PC-9 (cell line): ENCODE data around the gene KIF9. TPM values are rescaled to one million over a fixed set of nuclear protein-coding genes. Genes with fewer than 3 reads are reported as not detected.
A peak's percentile ranks its signal among the peaks of the same experiment; 100 is the strongest.

ENCODE experiments used
- Bru-seq: library from RNA; stranded (reverse); fragments of 400-500 nt; gene quantifications from one replicate; lab custom pipeline; 2021; lab: Mats Ljungman, UMichigan
- BruChase-seq, 2 experiments: library from RNA; stranded (reverse); fragments of 400-500 nt; gene quantifications; one replicate each; lab custom pipeline; 2021; lab: Mats Ljungman, UMichigan
- BruUV-seq: library from RNA; stranded (reverse); fragments of 400-500 nt; replicated peaks from 2 replicates; lab custom pipeline; 2021; lab: Mats Ljungman, UMichigan
- CTCF ChIA-PET: fragments of 300-600 bp; sonication (Branson Sonifier 250); formaldehyde crosslinking; loops from one replicate; lab custom pipeline; 2022; ENCODE audit warnings: antibody characterized with exemption; lab: Charles Lee
- POLR2A ChIA-PET: fragments of 300-600 bp; sonication (Branson Sonifier 250); formaldehyde crosslinking; loops from one replicate; lab custom pipeline; 2022; ENCODE audit warnings: antibody characterized with exemption; ENCODE audit not compliant: unreplicated experiment; lab: Charles Lee
- DNase-seq, 2 experiments: peaks; one replicate each; pipeline versions ENCODE4 v3.0.0 to v3.0.0-alpha.2; 2015 to 2022; ENCODE audit warnings: mixed read lengths in 1 of 2
- H2AFZ ChIP-seq: fragments of 200-600 bp; sonication (generic); 2 replicates; pipeline ENCODE4 v1.8.1; 2017; ENCODE audit warnings: antibody characterized with exemption
- H3F3A ChIP-seq: fragments of 200-600 bp; sonication (generic); 2 replicates; pipeline ENCODE4 v1.8.1; 2017; ENCODE audit warnings: antibody characterized with exemption, mild to moderate bottlenecking, low read depth; ENCODE audit not compliant: insufficient read depth
- H3K27ac ChIP-seq: fragments of 200-600 bp; sonication (generic); 2 replicates; pipeline ENCODE4 v1.6.1; 2016; ENCODE audit warnings: mixed run types
- H3K27me3 ChIP-seq: fragments of 200-600 bp; sonication (generic); 2 replicates; pipeline ENCODE4 v1.6.1; 2016; ENCODE audit warnings: low read depth, mixed run types; ENCODE audit not compliant: insufficient read depth
- H3K36me3 ChIP-seq: fragments of 200-600 bp; sonication (generic); 2 replicates; pipeline ENCODE4 v1.6.1; 2016; ENCODE audit warnings: low read depth, mixed run types
- H3K4me1 ChIP-seq: fragments of 200-600 bp; sonication (generic); replicated peaks from 2 replicates; pipeline ENCODE4 v1.6.1; 2016; ENCODE audit warnings: mixed run types; ENCODE audit not compliant: insufficient read depth
- H3K4me2 ChIP-seq: fragments of 200-600 bp; sonication (generic); 2 replicates; pipeline ENCODE4 v1.6.1; 2017; ENCODE audit warnings: mixed run types
- H3K4me3 ChIP-seq: fragments of 200-600 bp; sonication (generic); 2 replicates; pipeline ENCODE4 v1.6.1; 2016; ENCODE audit warnings: mixed run types
- H3K79me2 ChIP-seq: fragments of 200-600 bp; sonication (generic); 2 replicates; pipeline ENCODE4 v1.6.1; 2017; ENCODE audit warnings: low read depth, mixed run types
- H3K9me2 ChIP-seq: fragments of 200-600 bp; sonication (generic); 2 replicates; pipeline ENCODE4 v1.8.1; 2017; ENCODE audit warnings: mild to moderate bottlenecking; ENCODE audit not compliant: insufficient read depth
- H3K9me3 ChIP-seq: fragments of 200-600 bp; sonication (generic); 2 replicates; pipeline ENCODE4 v1.8.1; 2016; ENCODE audit warnings: low read depth; ENCODE audit not compliant: insufficient read depth
- H4K20me1 ChIP-seq: fragments of 200-600 bp; sonication (generic); 2 replicates; pipeline ENCODE4 v1.8.1; 2017; ENCODE audit not compliant: insufficient read depth
- CTCF ChIP-seq: fragments of 200-600 bp; sonication (generic); conservative IDR thresholded peaks from 2 replicates; pipeline ENCODE4 v1.6.1; 2017; ENCODE audit warnings: mixed run types, antibody characterized with exemption, mild to moderate bottlenecking, moderate library complexity
- EZH2 ChIP-seq: fragments of 200-600 bp; sonication (generic); IDR thresholded peaks from 2 replicates; pipeline ENCODE4 v1.8.0; 2017; ENCODE audit warnings: antibody characterized with exemption, low read depth
- intact Hi-C: fragments of 100-400 bp; cut with micrococcal nuclease; formaldehyde crosslinking; loops from one replicate; pipeline ENCODE4 v1.10.0; 2022; ENCODE audit not compliant: unreplicated experiment
- long read RNA-seq: library from polyadenylated mRNA; stranded (forward); transcript quantifications from one replicate; pipeline ENCODE4 v2.0.0, GENCODE V29; 2022
- total RNA-seq: library from RNA; stranded (reverse); gene quantifications from 2 replicates; pipeline ENCODE4 v1.2.3, GENCODE V29; 2021

Gene KIF9
- total RNA-seq (18.4 and 21.4 TPM in 2 replicates), Bru-seq, nascent RNA (percentile 55 among the genes with signal in this experiment), BruChase-seq, experiment 1, labeled RNA remaining after a 2-hour chase (percentile 45 among the genes with signal in this experiment), BruChase-seq, experiment 2, labeled RNA remaining after a 6-hour chase (percentile 54 among the genes with signal in this experiment)
- long read RNA-seq, transcript KIF9-205 (3 exons, 633 nt): major isoform, 34 of 64 reads
- long read RNA-seq, partial matches to known transcripts: 6 of 64 reads
- long read RNA-seq, other reads (novel, unspliced or antisense): 22 of 64 reads

- Histone ChIP-seq H2AFZ (peak within 1 kb of the TSS; percentile 91), H4K20me1 (no peaks in the 10 kb centered on the region), H3K4me3 (peak within 1 kb of the TSS; percentile 86), H3K27ac (peak within 1 kb of the TSS; percentile 87), H3K36me3 (no peaks in the 10 kb centered on the region), H3K4me1 (peaks cover 7% of the 10 kb centered on the region), H3K4me2 (peak within 1 kb of the TSS; percentile 93), H3K9me2 (no peaks in the 10 kb centered on the region), H3K79me2 (peaks cover 61% of the 10 kb centered on the region), H3K9me3 (no peaks in the 10 kb centered on the region), H3K27me3 (no peaks in the 10 kb centered on the region), H3F3A (peaks cover 20% of the 10 kb centered on the region; the same call in 1 of the 2 replicates)
- TF ChIP-seq CTCF: no peak
- TF ChIP-seq EZH2: no peak
- ChIA-PET POLR2A (interaction anchor here (0.6 kb wide), 1 partner anchor 41 kb away, joined by 3 read pairs; no protein-coding TSS in a partner anchor), CTCF (interaction anchor here (1.3 kb wide), 1 partner anchor 129 kb away, joined by 4 read pairs; no protein-coding TSS in a partner anchor)
- BruUV-seq: no TSS peak
- intact Hi-C loops: loop anchor here (5.0 kb wide), 1 partner anchor 40 kb away; no protein-coding TSS in a partner anchor
- peak; percentile 83 to 90 for DNase-seq
Observed at GRCh38 chr3:47282424-47283192, at the start of gene KIF9, which contains the start of gene KLHL18. TSS of gene KIF9 (minus strand) at chr3:47282799. CDS start at chr3:47277374, 5,425 bp downstream. TSS of gene KLHL18 (plus strand) at chr3:47282944. CDS start at chr3:47282966, 22 bp downstream.

GRCh38 chr3:47324278-47324865, 41.8 kb upstream of the KIF9 start:
- no peaks in the 10 kb centered on the region for H3K36me3 ChIP-seq
- ChIA-PET POLR2A (interaction anchor here (0.7 to 0.9 kb wide), 2 partner anchors 41 to 286 kb away, joined by 3 read pairs; partner anchors contain the start of gene KLHL18), CTCF (interaction anchor here (0.6 to 1.9 kb wide), 6 partner anchors 21 to 835 kb away, joined by 3 to 9 read pairs (median 4); no protein-coding TSS in a partner anchor)
- H3K79me2 ChIP-seq: no peaks in the 10 kb centered on the region
- no peak overlapping the region for H3K4me3 ChIP-seq
- no peak overlapping the region for H3K4me2 ChIP-seq
- no peaks in the 10 kb centered on the region for H3K9me3 ChIP-seq
- TF ChIP-seq CTCF: peak; percentile 76
- no peak for TF ChIP-seq EZH2
- peaks cover 9% of the 10 kb centered on the region; the same call in 1 of the 2 replicates for H3F3A ChIP-seq
- no TSS peak for BruUV-seq
- H3K27me3 ChIP-seq: no peaks in the 10 kb centered on the region
- no peaks in the 10 kb centered on the region for H4K20me1 ChIP-seq
- no peak overlapping the region for H3K27ac ChIP-seq
- DNase-seq: peak; percentile 61 to 72
- intact Hi-C loops: loop anchor here (1.0 to 10.0 kb wide), 6 partner anchors 42 to 619 kb away; partner anchors contain the start of genes KIF9, KLHL18, MYL3 and SMARCC1
- no peak overlapping the region for H2AFZ ChIP-seq
- no peaks in the 10 kb centered on the region for H3K9me2 ChIP-seq
- peaks cover 16% of the 10 kb centered on the region for H3K4me1 ChIP-seq
